OCI-LY7 (cell line): ENCODE results near the gene FCN1. TPM values are rescaled to one million over a fixed set of nuclear protein-coding genes. Genes with fewer than 3 reads are reported as not detected.

Source experiments
- BruUV-seq: library from RNA; stranded (reverse); fragments of 400-500 nt; replicated peaks from 2 replicates; lab custom pipeline; 2021; lab: Mats Ljungman, UMichigan
- CTCF ChIA-PET: fragments of 300-600 bp; sonication (Branson Sonifier 250); formaldehyde crosslinking; loops from one replicate; lab custom pipeline; 2022; ENCODE audit warnings: antibody characterized with exemption; ENCODE audit not compliant: unreplicated experiment; lab: Charles Lee
- POLR2A ChIA-PET: fragments of 300-600 bp; sonication (Branson Sonifier 250); formaldehyde crosslinking; loops from one replicate; lab custom pipeline; 2022; ENCODE audit warnings: antibody characterized with exemption; lab: Charles Lee
- DNase-seq: peaks from one replicate; pipeline ENCODE4 v3.0.0-alpha.2; 2015; ENCODE audit warnings: low spot score
- H2AFZ ChIP-seq: fragments of 200-600 bp; sonication (generic), shearing (Covaris generic); 2 replicates; pipeline ENCODE4 v1.6.1; 2014; ENCODE audit warnings: mild to moderate bottlenecking, antibody characterized with exemption, low read length, moderate library complexity
- H3K27ac ChIP-seq: fragments of 200-600 bp; sonication (generic); 2 replicates; pipeline ENCODE4 v1.5.1; 2014; ENCODE audit warnings: mixed run types, low read depth, mild to moderate bottlenecking, moderate library complexity, low read length, inconsistent platforms; ENCODE audit not compliant: poor library complexity, severe bottlenecking
- H3K36me3 ChIP-seq: fragments of 200-600 bp; sonication (generic); 2 replicates; pipeline ENCODE4 v1.6.1; 2014; ENCODE audit warnings: mild to moderate bottlenecking, antibody characterized with exemption, low read length, moderate library complexity, mixed read lengths; ENCODE audit not compliant: insufficient read depth
- H3K4me1 ChIP-seq: fragments of 200-600 bp; sonication (generic); 2 replicates; pipeline ENCODE4 v1.5.1; 2014; ENCODE audit warnings: mild to moderate bottlenecking, low read length; ENCODE audit not compliant: insufficient read depth, poor library complexity, severe bottlenecking
- H3K4me2 ChIP-seq: fragments of 200-600 bp; sonication (generic); 2 replicates; pipeline ENCODE4 v1.6.1; 2014; ENCODE audit warnings: mild to moderate bottlenecking, low read length
- H3K4me3 ChIP-seq: fragments of 200-600 bp; sonication (generic); 2 replicates; pipeline ENCODE4 v1.5.1; 2014; ENCODE audit warnings: mild to moderate bottlenecking, low read depth, low read length; ENCODE audit not compliant: poor library complexity, severe bottlenecking
- H3K79me2 ChIP-seq: fragments of 200-600 bp; sonication (generic); 2 replicates; pipeline ENCODE4 v1.6.1; 2016; ENCODE audit warnings: low read depth, mild to moderate bottlenecking, low read length, moderate library complexity, mixed read lengths; ENCODE audit not compliant: insufficient read depth
- H3K9me2 ChIP-seq: fragments of 200-600 bp; sonication (generic); 2 replicates; pipeline ENCODE4 v1.6.1; 2016; ENCODE audit warnings: mild to moderate bottlenecking, low read length, mixed read lengths; ENCODE audit not compliant: insufficient read depth
- H3K9me3 ChIP-seq: fragments of 200-600 bp; sonication (generic); 2 replicates; pipeline ENCODE4 v1.6.1; 2014; ENCODE audit warnings: mild to moderate bottlenecking, mixed run types, low read length, mixed read lengths
- H4K20me1 ChIP-seq: fragments of 200-600 bp; sonication (generic); 2 replicates; pipeline ENCODE4 v1.6.1; 2014; ENCODE audit warnings: mild to moderate bottlenecking, antibody characterized with exemption, low read length, moderate library complexity, mixed read lengths; ENCODE audit not compliant: insufficient read depth
- EZH2phosphoT487 ChIP-seq: fragments of 200-600 bp; sonication (generic); IDR thresholded peaks from 2 replicates; pipeline ENCODE4 v1.6.1; 2018; ENCODE audit warnings: low read depth, borderline replicate concordance, mild to moderate bottlenecking, mixed run types, antibody characterized with exemption, low read length, moderate library complexity, mixed read lengths
- intact Hi-C: fragments of 100-400 bp; cut with micrococcal nuclease; formaldehyde crosslinking; loops from one replicate; pipeline ENCODE4 v1.10.0; 2022; ENCODE audit not compliant: unreplicated experiment
- total RNA-seq, 2 experiments: library from RNA; depleted of rRNA in 1 of 2; stranded (reverse); fragments of >200 nt in 1 of 2; shearing (Covaris generic) in 1 of 2; gene quantifications; 2 replicates each; pipeline ENCODE4 v1.2.3, GENCODE V29; 2014 to 2022
- TF ChIP-seq, protein P1 (sequence below): fragments of 200-600 bp; sonication (generic); conservative IDR thresholded peaks from 2 replicates; pipeline ENCODE4 v1.5.1; 2014; ENCODE audit warnings: mild to moderate bottlenecking, antibody characterized with exemption, low read length, moderate library complexity, mixed read lengths

The FCN1 gene
- total RNA-seq, 2 experiments from 2014 or later, result 0.19 to 0.30 TPM

DNA sequence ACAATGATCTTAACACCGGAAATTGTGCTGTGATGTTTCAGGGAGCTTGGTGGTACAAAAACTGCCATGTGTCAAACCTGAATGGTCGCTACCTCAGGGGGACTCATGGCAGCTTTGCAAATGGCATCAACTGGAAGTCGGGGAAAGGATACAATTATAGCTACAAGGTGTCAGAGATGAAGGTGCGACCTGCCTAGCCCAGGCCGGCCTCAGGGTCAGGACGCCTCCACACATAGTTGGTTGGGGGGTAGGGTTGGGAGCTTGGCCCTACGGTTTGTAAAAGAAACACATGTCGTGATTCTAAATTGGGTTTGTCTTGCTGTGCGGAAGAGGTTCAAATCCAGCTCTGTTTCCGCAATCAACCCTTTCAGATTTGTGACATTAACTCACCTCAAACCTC is 30.5 kb downstream of the FCN1 start:
- ChIA-PET CTCF (no interaction called here), POLR2A (interaction anchor here (1.2 kb wide), 1 partner anchor 20 kb away, joined by 3 read pairs; no protein-coding TSS in a partner anchor)
- Histone ChIP-seq H3K79me2 (no peaks in the 10 kb centered on the region), H3K4me2 (no peak overlapping the region), H3K9me2 (no peaks in the 10 kb centered on the region), H4K20me1 (no peaks in the 10 kb centered on the region), H3K9me3 (no peaks in the 10 kb centered on the region), H3K36me3 (no peaks in the 10 kb centered on the region), H3K27ac (no peak overlapping the region), H3K4me1 (peaks cover 27% of the 10 kb centered on the region), H3K4me3 (no peak overlapping the region), H2AFZ (no peak overlapping the region)
- no TSS peak for BruUV-seq
- TF ChIP-seq EZH2phosphoT487, result no peak
- TF ChIP-seq, protein P1, sequence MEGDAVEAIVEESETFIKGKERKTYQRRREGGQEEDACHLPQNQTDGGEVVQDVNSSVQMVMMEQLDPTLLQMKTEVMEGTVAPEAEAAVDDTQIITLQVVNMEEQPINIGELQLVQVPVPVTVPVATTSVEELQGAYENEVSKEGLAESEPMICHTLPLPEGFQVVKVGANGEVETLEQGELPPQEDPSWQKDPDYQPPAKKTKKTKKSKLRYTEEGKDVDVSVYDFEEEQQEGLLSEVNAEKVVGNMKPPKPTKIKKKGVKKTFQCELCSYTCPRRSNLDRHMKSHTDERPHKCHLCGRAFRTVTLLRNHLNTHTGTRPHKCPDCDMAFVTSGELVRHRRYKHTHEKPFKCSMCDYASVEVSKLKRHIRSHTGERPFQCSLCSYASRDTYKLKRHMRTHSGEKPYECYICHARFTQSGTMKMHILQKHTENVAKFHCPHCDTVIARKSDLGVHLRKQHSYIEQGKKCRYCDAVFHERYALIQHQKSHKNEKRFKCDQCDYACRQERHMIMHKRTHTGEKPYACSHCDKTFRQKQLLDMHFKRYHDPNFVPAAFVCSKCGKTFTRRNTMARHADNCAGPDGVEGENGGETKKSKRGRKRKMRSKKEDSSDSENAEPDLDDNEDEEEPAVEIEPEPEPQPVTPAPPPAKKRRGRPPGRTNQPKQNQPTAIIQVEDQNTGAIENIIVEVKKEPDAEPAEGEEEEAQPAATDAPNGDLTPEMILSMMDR, result no peak
- DNase-seq, result no peak
- intact Hi-C loops, result no loop called here

DNA sequence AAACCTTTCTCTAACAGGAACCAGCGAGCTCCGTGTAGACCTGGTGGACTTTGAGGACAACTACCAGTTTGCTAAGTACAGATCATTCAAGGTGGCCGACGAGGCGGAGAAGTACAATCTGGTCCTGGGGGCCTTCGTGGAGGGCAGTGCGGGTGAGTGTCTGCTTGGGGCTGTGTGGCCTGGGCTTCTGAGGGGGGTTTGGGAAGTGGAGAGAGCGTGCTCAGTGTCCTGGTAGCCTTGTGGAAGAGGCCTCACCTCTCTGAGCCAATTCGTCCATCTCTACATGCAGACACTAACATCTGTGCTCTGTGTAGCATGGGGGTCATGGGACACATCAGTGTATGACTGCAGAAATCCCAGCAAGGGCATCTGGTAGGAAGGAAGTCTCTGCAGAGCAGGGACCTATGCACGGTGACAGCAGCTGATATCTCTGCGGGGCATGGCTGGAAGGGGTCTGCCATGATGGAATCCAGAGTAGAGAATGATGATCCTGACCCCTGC is 31.2 kb downstream of the FCN1 start:
- intact Hi-C loops, result no loop called here
- no peak overlapping the region for H3K27ac ChIP-seq
- CTCF ChIA-PET, result no interaction called here
- no peak overlapping the region for H3K4me2 ChIP-seq
- H4K20me1 ChIP-seq, result no peaks in the 10 kb centered on the region
- H3K36me3 ChIP-seq, result no peaks in the 10 kb centered on the region
- DNase-seq, result no peak
- H3K79me2 ChIP-seq, result no peaks in the 10 kb centered on the region
- no peak overlapping the region for H2AFZ ChIP-seq
- POLR2A ChIA-PET, result interaction anchor here (1.2 kb wide), 1 partner anchor 21 kb away, joined by 3 read pairs; no protein-coding TSS in a partner anchor
- TF ChIP-seq EZH2phosphoT487, result no peak
- TF ChIP-seq, protein P1, result no peak
- BruUV-seq, result no TSS peak
- no peaks in the 10 kb centered on the region for H3K9me2 ChIP-seq
- H3K9me3 ChIP-seq, result no peaks in the 10 kb centered on the region
- H3K4me3 ChIP-seq, result no peak overlapping the region
- peaks cover 27% of the 10 kb centered on the region for H3K4me1 ChIP-seq

DNA sequence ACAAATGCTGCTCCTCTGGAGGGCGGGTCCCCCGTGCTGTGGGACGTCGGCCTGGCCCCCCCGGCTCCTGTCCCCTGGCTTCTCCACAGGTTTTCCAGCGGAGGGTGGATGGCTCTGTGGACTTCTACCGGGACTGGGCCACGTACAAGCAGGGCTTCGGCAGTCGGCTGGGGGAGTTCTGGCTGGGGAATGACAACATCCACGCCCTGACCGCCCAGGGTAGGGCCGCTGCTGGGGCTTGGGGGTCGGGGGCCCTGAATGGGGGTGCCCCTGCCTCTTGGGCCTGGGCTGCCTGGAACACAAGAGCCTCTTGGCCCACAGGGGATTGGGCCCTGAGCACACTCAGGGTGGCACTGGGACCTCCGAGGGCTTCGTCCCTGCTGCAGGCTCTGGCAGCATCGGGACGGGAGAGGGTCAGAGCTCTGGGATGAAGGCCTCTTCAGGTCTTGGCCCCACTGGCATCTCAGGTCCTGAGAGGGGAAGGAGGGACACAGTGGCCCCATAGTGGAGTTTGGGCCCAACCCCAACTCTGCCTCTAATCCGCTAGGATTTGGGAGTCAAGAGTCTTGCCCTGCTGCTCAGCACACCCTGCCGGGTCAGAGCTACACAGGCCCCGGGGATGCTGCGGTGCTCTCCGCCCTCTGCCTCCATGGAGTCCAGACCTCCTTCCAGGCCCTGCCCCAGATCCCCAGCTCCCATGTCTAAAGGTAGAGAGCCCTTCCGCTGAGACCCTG is 31.9 kb downstream of the FCN1 start:
- Histone ChIP-seq H3K4me2 (no peak overlapping the region), H3K27ac (no peak overlapping the region), H3K36me3 (no peaks in the 10 kb centered on the region), H3K9me3 (no peaks in the 10 kb centered on the region), H3K4me1 (peaks cover 27% of the 10 kb centered on the region), H2AFZ (no peak overlapping the region), H3K79me2 (no peaks in the 10 kb centered on the region), H3K9me2 (no peaks in the 10 kb centered on the region), H3K4me3 (no peak overlapping the region), H4K20me1 (no peaks in the 10 kb centered on the region)
- ChIA-PET CTCF (no interaction called here), POLR2A (no interaction called here)
- BruUV-seq, result no TSS peak
- TF ChIP-seq, protein P1, result no peak
- TF ChIP-seq EZH2phosphoT487, result no peak
- intact Hi-C loops, result no loop called here
- DNase-seq, result no peak
